NCI-H774 (cell line): ENCODE measurements around the gene SOD2.
"Not testable (repeated sequence)": the region's sequence is repeated elsewhere in the genome, so short reads cannot be mapped to it uniquely, and the experiment has no call there.

Source experiments
- DNase-seq: peaks from one replicate; lab custom pipeline; 2025; lab: John Stamatoyannopoulos, UW

SOD2 gene

DNA sequence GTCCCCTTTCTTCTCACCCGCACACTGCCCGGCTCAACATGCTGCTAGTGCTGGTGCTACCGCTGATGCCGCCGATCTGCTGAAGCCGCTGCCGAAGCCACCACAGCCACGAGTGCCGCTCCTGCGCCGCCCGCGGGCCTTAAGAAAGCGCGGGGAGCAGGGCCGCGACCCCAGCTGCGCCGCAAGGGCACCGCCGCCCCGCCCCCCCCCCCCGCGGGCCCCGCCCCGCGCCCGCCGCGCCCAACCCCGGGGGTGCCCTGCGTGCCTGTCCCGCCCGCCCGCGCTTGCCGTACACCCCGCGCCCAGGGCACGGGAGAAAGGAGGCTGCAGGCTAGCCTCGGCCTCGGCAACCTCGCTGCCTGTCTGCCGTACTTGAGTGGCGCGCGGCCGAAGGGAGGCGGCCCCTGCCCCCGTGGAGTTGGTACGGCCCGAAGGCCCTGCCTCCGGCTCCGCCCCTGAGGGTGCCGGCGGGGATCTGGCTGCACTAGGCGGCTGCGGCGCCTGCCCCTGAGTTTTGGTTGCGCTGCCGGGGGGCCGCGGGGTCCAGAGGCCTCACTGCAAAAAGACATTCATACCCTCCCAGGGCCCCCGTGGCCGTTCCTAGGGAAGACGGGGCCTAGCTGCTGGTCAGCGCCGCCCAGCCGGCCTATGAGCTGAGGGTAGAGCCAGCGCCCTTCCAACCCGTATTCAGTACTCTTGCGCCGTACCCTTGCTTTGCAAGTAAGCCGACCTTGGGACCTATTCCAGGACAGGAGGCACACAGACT, at the start of gene SOD2:
TSS of gene SOD2 (minus strand) at position 114 of the 766 bp plus-strand sequence. CDS start at position 40, 74 bp downstream.
- peak; percentile 90 for DNase-seq

DNA sequence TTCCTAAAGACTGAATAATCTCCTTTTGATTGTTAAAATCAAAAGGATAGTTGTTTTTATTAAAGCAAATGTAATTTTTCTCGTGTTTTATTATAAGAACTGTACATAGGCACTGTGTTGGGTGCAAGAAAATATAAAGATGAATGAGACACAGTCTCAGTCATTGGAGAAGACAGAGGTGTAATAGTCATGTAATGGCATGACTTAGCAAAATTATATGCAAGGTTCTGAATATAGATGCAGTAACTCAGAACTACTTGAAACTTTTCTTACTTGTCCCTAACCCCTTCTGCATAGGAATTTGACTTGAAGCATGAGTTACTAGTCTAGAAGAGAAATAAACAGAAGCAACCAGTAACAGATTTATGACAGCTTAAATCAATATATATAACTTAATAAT, 49.1 kb upstream of the SOD2 start:
- no peak for DNase-seq

GRCh38 chr6:159739341-159739740, 46.3 kb upstream of the SOD2 start:
- no peak for DNase-seq

DNA sequence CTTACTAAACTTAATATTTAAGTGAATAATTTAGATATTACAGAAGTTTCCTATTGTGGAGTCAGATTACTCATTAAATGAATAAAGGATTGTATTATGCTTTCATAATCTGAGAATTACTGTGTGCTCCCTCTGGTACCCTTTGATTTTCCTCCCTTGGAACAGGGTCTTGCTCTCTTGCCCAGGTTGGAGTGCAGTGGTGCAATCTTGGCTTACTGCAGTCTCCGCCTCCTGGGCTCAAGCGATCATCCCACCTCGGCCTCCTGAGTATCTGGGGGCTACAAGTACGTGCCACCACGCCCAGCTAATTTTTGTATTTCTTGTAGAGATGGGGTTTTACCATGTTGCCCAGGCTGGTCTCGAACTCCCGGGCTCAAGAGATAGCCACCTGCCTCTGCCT, 43.9 kb upstream of the SOD2 start:
- no peak for DNase-seq

DNA sequence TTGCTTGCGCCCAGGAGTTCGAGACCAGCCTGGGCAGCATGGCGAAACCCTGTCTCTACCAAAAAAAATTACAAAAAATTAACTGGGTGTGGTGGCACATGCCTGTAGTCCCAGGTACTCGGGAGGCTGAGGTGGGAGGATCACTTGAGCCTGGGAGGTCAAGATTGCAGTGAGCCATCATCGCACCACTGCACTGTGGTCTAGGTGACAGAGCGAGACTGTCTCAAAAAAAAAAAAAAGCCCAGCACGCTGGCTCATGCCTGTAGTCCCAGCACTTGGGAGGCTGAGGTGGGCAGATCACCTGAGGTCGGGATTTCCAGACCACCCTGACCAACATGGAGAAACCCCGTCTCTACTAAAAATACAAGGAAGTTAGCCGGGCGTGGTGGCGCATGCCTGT, 40.4 kb upstream of the SOD2 start:
- DNase-seq, result not testable (repeated sequence)

GRCh38 chr6:159732550-159732949, 39.5 kb upstream of the SOD2 start:
- DNase-seq, result not testable (repeated sequence)

- DNase-seq, result no peak
Observed at GRCh38 chr6:159730332-159730676, 37.3 kb upstream of the SOD2 start.

GRCh38 chr6:159729598-159730331, 36.7 kb upstream of the SOD2 start:
- DNase-seq, result no peak

GRCh38 chr6:159728531-159728964, 35.5 kb upstream of the SOD2 start:
- no peak for DNase-seq

DNA sequence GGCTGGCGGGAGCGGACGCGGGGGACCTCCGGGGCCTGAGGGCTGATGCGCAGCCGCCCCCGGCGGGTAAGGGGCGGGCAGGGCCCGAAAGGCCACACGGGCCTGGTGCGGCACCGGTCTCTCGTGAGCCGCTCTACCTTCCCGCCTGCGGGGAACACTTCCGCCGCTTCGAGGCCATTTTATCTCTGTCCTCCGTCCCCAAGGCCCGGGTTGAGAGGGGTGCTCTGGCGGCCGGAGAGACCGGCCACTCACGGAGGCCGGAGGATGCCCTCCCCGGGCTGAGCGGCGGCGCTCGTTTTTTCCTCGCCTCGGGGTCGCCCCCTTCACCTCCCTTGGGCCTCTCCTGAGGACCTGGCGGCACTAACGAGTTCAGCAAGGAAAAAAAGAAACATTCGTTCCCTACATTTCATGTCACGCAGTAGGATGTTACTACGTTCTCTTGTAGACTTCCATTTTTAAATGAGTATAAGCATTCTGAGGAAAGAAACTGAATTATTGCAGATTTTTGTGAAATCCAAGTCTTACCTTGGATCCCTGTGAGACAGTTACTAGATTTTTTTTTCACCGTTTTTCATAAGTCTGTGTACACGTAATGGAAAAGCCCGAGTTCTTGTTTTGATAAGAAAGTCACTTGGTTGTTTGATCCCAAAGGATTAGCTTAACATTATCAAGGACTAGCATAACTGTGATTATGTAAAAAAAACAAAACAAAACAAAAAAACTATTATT, 34.8 kb upstream of the SOD2 start:
- no peak for DNase-seq

- DNase-seq, result peak; percentile 99
Observed at GRCh38 chr6:159726918-159727716, 34.1 kb upstream of the SOD2 start, which contains the start of gene WTAP. TSS of gene WTAP (plus strand) at chr6:159727506. CDS start at chr6:159736266, 8,760 bp downstream.

GRCh38 chr6:159726255-159726917, 33.3 kb upstream of the SOD2 start:
- peak; percentile 78 for DNase-seq

DNA sequence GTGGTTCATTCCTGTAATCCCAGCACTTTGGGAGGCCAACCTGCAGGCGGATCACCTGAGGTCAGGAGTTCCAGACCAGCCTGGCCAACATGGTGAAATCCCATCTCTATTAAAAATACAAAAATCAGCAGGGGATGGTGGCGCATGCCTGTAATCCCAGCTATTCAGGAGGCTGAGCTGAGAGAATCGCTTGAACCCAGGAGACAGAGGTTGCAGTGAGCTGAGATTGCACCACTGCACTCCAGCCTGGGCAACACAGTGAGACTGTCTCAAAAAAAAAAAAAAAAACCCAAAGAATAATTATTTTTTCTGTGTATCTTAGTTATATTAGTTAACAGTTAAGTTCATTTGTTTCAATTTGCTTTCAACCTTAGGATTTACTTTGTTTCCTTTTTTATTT, 32.2 kb upstream of the SOD2 start:
- not testable (repeated sequence) for DNase-seq

- DNase-seq, result no peak
Observed at GRCh38 chr6:159724778-159725177, 31.7 kb upstream of the SOD2 start.

GRCh38 chr6:159723259-159723658, 30.2 kb upstream of the SOD2 start:
- no peak for DNase-seq

- DNase-seq, result no peak
Observed at GRCh38 chr6:159722655-159723054, 29.6 kb upstream of the SOD2 start.

- not testable (repeated sequence) for DNase-seq
Observed at GRCh38 chr6:159721981-159722380, 28.9 kb upstream of the SOD2 start.

- DNase-seq, result peak; percentile 53
Observed at GRCh38 chr6:159720708-159721107, 27.7 kb upstream of the SOD2 start.

GRCh38 chr6:159719287-159719686, 26.2 kb upstream of the SOD2 start:
- DNase-seq, result no peak

DNA sequence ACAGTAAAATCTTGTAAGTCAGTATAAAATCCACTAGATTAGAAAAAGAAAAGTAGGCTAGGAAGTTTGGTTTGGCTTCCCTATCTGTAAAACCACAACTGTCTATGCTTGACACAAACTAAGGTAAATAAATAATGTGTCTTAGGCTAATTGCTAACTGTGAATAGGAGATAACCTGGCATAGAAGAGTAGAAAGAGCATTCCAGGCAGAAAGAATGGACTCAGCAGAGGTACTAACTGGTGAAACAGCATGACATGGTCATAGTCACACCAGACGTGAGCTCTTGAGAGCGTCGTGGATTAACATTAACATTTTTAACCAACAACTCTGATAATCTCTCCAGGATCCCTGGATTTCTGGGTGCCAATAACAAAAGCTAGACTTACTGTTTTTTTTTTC, 25.6 kb upstream of the SOD2 start:
- no peak for DNase-seq
